Measurements from ENCODE around the gene KDM1B.

KDM1B gene

GRCh38 chr6:18115356-18115755 lies 39.9 kb upstream of the KDM1B start:
- Histone ChIP-seq H3K4me3 (ENCODE audit: low read length, poor library complexity, severe bottlenecking) (no peak overlapping the region), H2AFZ (ENCODE audit: low read length) (no peak overlapping the region), H3K36me3 (ENCODE audit: insufficient read depth, low read length) (no peaks in the 10 kb centered on the region), H3K79me2 (ENCODE audit: insufficient read depth, low read length) (no peaks in the 10 kb centered on the region), H3F3A (ENCODE audit: low read depth) (no peaks in the 10 kb centered on the region), H3K27me3 (ENCODE audit: insufficient read depth, low read length, poor library complexity, severe bottlenecking) (peaks cover 57% of the 10 kb centered on the region), H3K9ac (ENCODE audit: low read depth, low read length, poor library complexity, severe bottlenecking) (no peak overlapping the region), H3K4me2 (ENCODE audit: low read depth, low read length, poor library complexity, severe bottlenecking) (no peak overlapping the region), H3K4me1 (ENCODE audit: insufficient read depth, low read length, poor library complexity, severe bottlenecking) (no peaks in the 10 kb centered on the region), H3K9me3 (ENCODE audit: insufficient read depth, low read depth, low read length) (no peaks in the 10 kb centered on the region), H3K9me2 (replicated peaks; ENCODE audit: low read depth, low read length) (no peaks in the 10 kb centered on the region), H4K20me1 (ENCODE audit: insufficient read depth, low read length, poor library complexity, severe bottlenecking) (no peaks in the 10 kb centered on the region)
- TF ChIP-seq CTCF (conservative IDR thresholded peaks at IDR 0.05; ENCODE audit: low read length) (no peak), EZH2phosphoT487 (IDR thresholded peaks at IDR 0.05; ENCODE audit: borderline replicate concordance) (no peak)

- Histone ChIP-seq H3K79me2 (ENCODE audit: insufficient read depth, low read length) (no peaks in the 10 kb centered on the region), H3K4me2 (ENCODE audit: low read depth, low read length, poor library complexity, severe bottlenecking) (no peak overlapping the region), H3K4me1 (ENCODE audit: insufficient read depth, low read length, poor library complexity, severe bottlenecking) (no peaks in the 10 kb centered on the region), H4K20me1 (ENCODE audit: insufficient read depth, low read length, poor library complexity, severe bottlenecking) (no peaks in the 10 kb centered on the region), H3K4me3 (ENCODE audit: low read length, poor library complexity, severe bottlenecking) (no peak overlapping the region), H3K36me3 (ENCODE audit: insufficient read depth, low read length) (no peaks in the 10 kb centered on the region), H3K9ac (ENCODE audit: low read depth, low read length, poor library complexity, severe bottlenecking) (no peak overlapping the region), H3K9me2 (replicated peaks; ENCODE audit: low read depth, low read length) (no peaks in the 10 kb centered on the region), H2AFZ (ENCODE audit: low read length) (no peak overlapping the region), H3K27me3 (ENCODE audit: insufficient read depth, low read length, poor library complexity, severe bottlenecking) (peaks cover 46% of the 10 kb centered on the region), H3F3A (ENCODE audit: low read depth) (no peaks in the 10 kb centered on the region), H3K9me3 (ENCODE audit: insufficient read depth, low read depth, low read length) (no peaks in the 10 kb centered on the region)
- TF ChIP-seq EZH2phosphoT487 (IDR thresholded peaks at IDR 0.05; ENCODE audit: borderline replicate concordance) (no peak), CTCF (conservative IDR thresholded peaks at IDR 0.05; ENCODE audit: low read length) (no peak)
Observed at GRCh38 chr6:18117136-18117535, 38.1 kb upstream of the KDM1B start.

DNA sequence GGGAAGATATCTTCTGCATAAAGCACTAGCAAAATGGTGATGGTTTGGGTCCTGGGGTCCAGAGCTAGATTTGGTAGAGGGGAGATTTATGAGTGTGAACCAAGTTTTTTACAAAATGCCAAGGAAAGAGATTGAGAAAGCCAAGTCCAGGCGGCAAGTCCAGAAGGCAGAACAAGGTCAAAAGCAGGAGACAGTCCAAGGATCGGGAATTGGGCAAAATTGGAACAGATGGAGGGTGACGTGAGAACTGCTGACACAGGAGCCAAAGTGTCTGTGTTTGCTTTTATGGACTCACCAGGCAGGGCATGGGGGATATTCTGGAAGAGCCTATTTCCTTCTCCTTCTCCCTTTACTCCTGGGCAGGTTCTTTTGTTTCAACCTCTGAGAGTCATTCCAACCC lies 36.9 kb upstream of the KDM1B start:
- H3K9me2 ChIP-seq (replicated peaks; ENCODE audit: low read depth, low read length): no peaks in the 10 kb centered on the region
- H3K9me3 ChIP-seq (ENCODE audit: insufficient read depth, low read depth, low read length): no peaks in the 10 kb centered on the region
- H3K4me3 ChIP-seq (ENCODE audit: low read length, poor library complexity, severe bottlenecking): no peak overlapping the region
- no peaks in the 10 kb centered on the region for H3F3A ChIP-seq (ENCODE audit: low read depth)
- TF ChIP-seq CTCF (conservative IDR thresholded peaks at IDR 0.05; ENCODE audit: low read length) (no peak), EZH2phosphoT487 (IDR thresholded peaks at IDR 0.05; ENCODE audit: borderline replicate concordance) (no peak)
- no peak overlapping the region for H2AFZ ChIP-seq (ENCODE audit: low read length)
- H3K4me1 ChIP-seq (ENCODE audit: insufficient read depth, low read length, poor library complexity, severe bottlenecking): no peaks in the 10 kb centered on the region
- H3K79me2 ChIP-seq (ENCODE audit: insufficient read depth, low read length): no peaks in the 10 kb centered on the region
- no peak overlapping the region for H3K4me2 ChIP-seq (ENCODE audit: low read depth, low read length, poor library complexity, severe bottlenecking)
- no peak overlapping the region for H3K9ac ChIP-seq (ENCODE audit: low read depth, low read length, poor library complexity, severe bottlenecking)
- H3K27me3 ChIP-seq (ENCODE audit: insufficient read depth, low read length, poor library complexity, severe bottlenecking): peaks cover 34% of the 10 kb centered on the region
- H3K36me3 ChIP-seq (ENCODE audit: insufficient read depth, low read length): no peaks in the 10 kb centered on the region
- H4K20me1 ChIP-seq (ENCODE audit: insufficient read depth, low read length, poor library complexity, severe bottlenecking): no peaks in the 10 kb centered on the region
